ENCODE results near the gene PTGR1. TPM values are rescaled to one million over a fixed set of nuclear protein-coding genes. Genes with fewer than 3 reads are reported as not detected.

Gene PTGR1
- total RNA-seq: 1 to 10 TPM in 1 of 2 experiments, under 1 TPM in 1; 0.94 to 1.2 TPM

- DNase-seq: peak; percentile 59
- no peak within 1 kb of the TSS for H3K27ac Mint-ChIP-seq
- POLR2A ChIA-PET: interaction anchor here (0.9 kb wide), 1 partner anchor 13 kb away, joined by 3 read pairs; no protein-coding TSS in a partner anchor
- H3K27me3 Mint-ChIP-seq: peaks cover 42% of the 10 kb centered on the region
- H3K4me1 Mint-ChIP-seq: peaks cover 19% of the 10 kb centered on the region
- peak within 1 kb of the TSS; percentile 89 for H3K4me3 Mint-ChIP-seq
- ATAC-seq (ENCODE audit: low read depth): peak; percentile 25
- no peaks in the 10 kb centered on the region for H3K36me3 Mint-ChIP-seq
- no peaks in the 10 kb centered on the region for H3K9me3 Mint-ChIP-seq
These were observed at the start of gene PTGR1 for GRCh38 chr9:111599092-111599954. TSS of gene PTGR1 (minus strand) at chr9:111599647. CDS start at chr9:111597422, 2,225 bp downstream.

GRCh38 chr9:111649016-111649415, 49.6 kb upstream of the PTGR1 start:
- Mint-ChIP-seq H3K9me3 (no peaks in the 10 kb centered on the region), H3K27me3 (no peaks in the 10 kb centered on the region), H3K4me3 (no peak overlapping the region), H3K36me3 (peaks cover 23% of the 10 kb centered on the region), H3K27ac (no peak overlapping the region), H3K4me1 (no peaks in the 10 kb centered on the region)
- POLR2A ChIA-PET: no interaction called here
- no peak for ATAC-seq (ENCODE audit: low read depth)
- no peak for DNase-seq

GRCh38 chr9:111648066-111648465, 48.6 kb upstream of the PTGR1 start:
- Mint-ChIP-seq H3K4me1 (peaks cover 2% of the 10 kb centered on the region), H3K4me3 (no peak overlapping the region), H3K9me3 (no peaks in the 10 kb centered on the region), H3K27ac (no peak overlapping the region), H3K27me3 (no peaks in the 10 kb centered on the region), H3K36me3 (peaks cover 20% of the 10 kb centered on the region)
- DNase-seq: no peak
- POLR2A ChIA-PET: no interaction called here
- no peak for ATAC-seq (ENCODE audit: low read depth)

GRCh38 chr9:111646417-111646816, 47.0 kb upstream of the PTGR1 start:
- POLR2A ChIA-PET: no interaction called here
- ATAC-seq (ENCODE audit: low read depth): no peak
- H3K27ac Mint-ChIP-seq: no peak overlapping the region
- no peaks in the 10 kb centered on the region for H3K27me3 Mint-ChIP-seq
- no peak for DNase-seq
- H3K36me3 Mint-ChIP-seq: peaks cover 20% of the 10 kb centered on the region
- H3K4me1 Mint-ChIP-seq: peaks cover 2% of the 10 kb centered on the region
- H3K9me3 Mint-ChIP-seq: no peaks in the 10 kb centered on the region
- H3K4me3 Mint-ChIP-seq: no peak overlapping the region

GRCh38 chr9:111645806-111646205, 46.4 kb upstream of the PTGR1 start:
- no peak overlapping the region for H3K4me3 Mint-ChIP-seq
- H3K36me3 Mint-ChIP-seq: peaks cover 20% of the 10 kb centered on the region
- ATAC-seq (ENCODE audit: low read depth) (no peak), DNase-seq (no peak)
- no peaks in the 10 kb centered on the region for H3K9me3 Mint-ChIP-seq
- H3K27me3 Mint-ChIP-seq: no peaks in the 10 kb centered on the region
- peaks cover 2% of the 10 kb centered on the region for H3K4me1 Mint-ChIP-seq
- POLR2A ChIA-PET: no interaction called here
- H3K27ac Mint-ChIP-seq: no peak overlapping the region

GRCh38 chr9:111644195-111644772, 44.8 kb upstream of the PTGR1 start:
- Mint-ChIP-seq H3K27me3 (no peaks in the 10 kb centered on the region), H3K27ac (no peak overlapping the region), H3K36me3 (peaks cover 13% of the 10 kb centered on the region), H3K4me1 (peaks cover 2% of the 10 kb centered on the region), H3K9me3 (no peaks in the 10 kb centered on the region), H3K4me3 (no peak overlapping the region)
- DNase-seq (no peak), ATAC-seq (ENCODE audit: low read depth) (no peak)
- POLR2A ChIA-PET: no interaction called here

GRCh38 chr9:111637421-111637950, 38.0 kb upstream of the PTGR1 start:
- DNase-seq: no peak
- Mint-ChIP-seq H3K27me3 (no peaks in the 10 kb centered on the region), H3K27ac (no peak overlapping the region), H3K9me3 (no peaks in the 10 kb centered on the region), H3K4me1 (peaks cover 25% of the 10 kb centered on the region), H3K4me3 (no peak overlapping the region), H3K36me3 (no peaks in the 10 kb centered on the region)
- ATAC-seq (ENCODE audit: low read depth): no peak
- POLR2A ChIA-PET: no interaction called here

GRCh38 chr9:111634860-111635259, 35.4 kb upstream of the PTGR1 start:
- Mint-ChIP-seq H3K4me3 (no peak overlapping the region), H3K9me3 (no peaks in the 10 kb centered on the region), H3K27ac (no peak overlapping the region), H3K4me1 (peaks cover 36% of the 10 kb centered on the region), H3K36me3 (no peaks in the 10 kb centered on the region), H3K27me3 (no peaks in the 10 kb centered on the region)
- no peak for ATAC-seq (ENCODE audit: low read depth)
- POLR2A ChIA-PET: no interaction called here
- DNase-seq: no peak

- DNase-seq (no peak), ATAC-seq (ENCODE audit: low read depth) (no peak)
- H3K9me3 Mint-ChIP-seq: no peaks in the 10 kb centered on the region
- peak overlapping the region; percentile 96 for H3K4me3 Mint-ChIP-seq
- no peaks in the 10 kb centered on the region for H3K27me3 Mint-ChIP-seq
- peaks cover 36% of the 10 kb centered on the region for H3K4me1 Mint-ChIP-seq
- no peaks in the 10 kb centered on the region for H3K36me3 Mint-ChIP-seq
- POLR2A ChIA-PET: no interaction called here
- no peak overlapping the region for H3K27ac Mint-ChIP-seq
These were observed 33.9 kb upstream of the PTGR1 start for GRCh38 chr9:111633389-111633736.

GRCh38 chr9:111632695-111633388, 33.4 kb upstream of the PTGR1 start:
- no peak for DNase-seq
- Mint-ChIP-seq H3K4me3 (peak overlapping the region; percentile 96), H3K9me3 (no peaks in the 10 kb centered on the region), H3K27me3 (no peaks in the 10 kb centered on the region), H3K36me3 (no peaks in the 10 kb centered on the region), H3K4me1 (peaks cover 36% of the 10 kb centered on the region), H3K27ac (peak overlapping the region; percentile 32)
- POLR2A ChIA-PET: interaction anchor here (0.7 kb wide), 2 partner anchors 441 to 1777 kb away, joined by 3 read pairs; no protein-coding TSS in a partner anchor
- no peak for ATAC-seq (ENCODE audit: low read depth)

GRCh38 chr9:111632060-111632459, 32.6 kb upstream of the PTGR1 start:
- no peaks in the 10 kb centered on the region for H3K27me3 Mint-ChIP-seq
- peak overlapping the region; percentile 96 for H3K4me3 Mint-ChIP-seq
- H3K4me1 Mint-ChIP-seq: peaks cover 36% of the 10 kb centered on the region
- POLR2A ChIA-PET: interaction anchor here (1.2 to 3.2 kb wide), 6 partner anchors 19 to 443 kb away, joined by 3 to 20 read pairs (median 6); partner anchors contain the start of genes ECPAS and GNG10
- H3K9me3 Mint-ChIP-seq: no peaks in the 10 kb centered on the region
- no peaks in the 10 kb centered on the region for H3K36me3 Mint-ChIP-seq
- ATAC-seq (ENCODE audit: low read depth) (no peak), DNase-seq (no peak)
- peak overlapping the region; percentile 80 for H3K27ac Mint-ChIP-seq

- Mint-ChIP-seq H3K27ac (peak within 1 kb of the TSS; percentile 84), H3K27me3 (no peaks in the 10 kb centered on the region), H3K4me1 (peaks cover 36% of the 10 kb centered on the region), H3K4me3 (peak within 1 kb of the TSS; percentile 98), H3K36me3 (no peaks in the 10 kb centered on the region), H3K9me3 (no peaks in the 10 kb centered on the region)
- POLR2A ChIA-PET: interaction anchor here (0.7 to 3.2 kb wide), 12 partner anchors 20 to 748 kb away, joined by 3 to 20 read pairs (median 4); partner anchors contain the start of genes ECPAS, GNG10 and UGCG
- DNase-seq (peak; percentile 96), ATAC-seq (ENCODE audit: low read depth) (peak; percentile 98)
These were observed 31.9 kb upstream of the PTGR1 start, which contains the start of gene DNAJC25 for GRCh38 chr9:111631214-111631971. TSS of gene DNAJC25 (plus strand) at chr9:111631334. CDS start at chr9:111631408, 74 bp downstream.

GRCh38 chr9:111630964-111631213, 31.4 kb upstream of the PTGR1 start:
- ATAC-seq (ENCODE audit: low read depth): no peak
- Mint-ChIP-seq H3K4me1 (peaks cover 33% of the 10 kb centered on the region), H3K27ac (peak overlapping the region; percentile 84), H3K36me3 (no peaks in the 10 kb centered on the region), H3K4me3 (peak overlapping the region; percentile 98), H3K27me3 (no peaks in the 10 kb centered on the region), H3K9me3 (no peaks in the 10 kb centered on the region)
- POLR2A ChIA-PET: interaction anchor here (0.7 to 3.2 kb wide), 12 partner anchors 20 to 748 kb away, joined by 3 to 20 read pairs (median 4); partner anchors contain the start of genes ECPAS, GNG10 and UGCG
- DNase-seq: no peak

Data from activated naive CD8-positive, alpha-beta T cell treated with anti-CD3 and anti-CD28 coated beads, Interleukin-2, amount 10 ng/mL, durations not matched to agents 7 days and 5 days (primary cell).